OCI-LY7 (cell line): ENCODE results near the gene DENND5B. TPM values are rescaled to one million over a fixed set of nuclear protein-coding genes. Genes with fewer than 3 reads are reported as not detected.
"Not testable (repeated sequence)": the region's sequence is repeated elsewhere in the genome, so short reads cannot be mapped to it uniquely, and the experiment has no call there.

Experiments used
- BruUV-seq: library from RNA; stranded (reverse); fragments of 400-500 nt; replicated peaks from 2 replicates; lab custom pipeline; 2021; lab: Mats Ljungman, UMichigan
- CTCF ChIA-PET: fragments of 300-600 bp; sonication (Branson Sonifier 250); formaldehyde crosslinking; loops from one replicate; lab custom pipeline; 2022; ENCODE audit warnings: antibody characterized with exemption; ENCODE audit not compliant: unreplicated experiment; lab: Charles Lee
- POLR2A ChIA-PET: fragments of 300-600 bp; sonication (Branson Sonifier 250); formaldehyde crosslinking; loops from one replicate; lab custom pipeline; 2022; ENCODE audit warnings: antibody characterized with exemption; lab: Charles Lee
- DNase-seq: peaks from one replicate; pipeline ENCODE4 v3.0.0-alpha.2; 2015; ENCODE audit warnings: low spot score
- H2AFZ ChIP-seq: fragments of 200-600 bp; sonication (generic), shearing (Covaris generic); 2 replicates; pipeline ENCODE4 v1.6.1; 2014; ENCODE audit warnings: mild to moderate bottlenecking, antibody characterized with exemption, low read length, moderate library complexity
- H3K27ac ChIP-seq: fragments of 200-600 bp; sonication (generic); 2 replicates; pipeline ENCODE4 v1.5.1; 2014; ENCODE audit warnings: mixed run types, low read depth, mild to moderate bottlenecking, moderate library complexity, low read length, inconsistent platforms; ENCODE audit not compliant: poor library complexity, severe bottlenecking
- H3K36me3 ChIP-seq: fragments of 200-600 bp; sonication (generic); 2 replicates; pipeline ENCODE4 v1.6.1; 2014; ENCODE audit warnings: mild to moderate bottlenecking, antibody characterized with exemption, low read length, moderate library complexity, mixed read lengths; ENCODE audit not compliant: insufficient read depth
- H3K4me1 ChIP-seq: fragments of 200-600 bp; sonication (generic); 2 replicates; pipeline ENCODE4 v1.5.1; 2014; ENCODE audit warnings: mild to moderate bottlenecking, low read length; ENCODE audit not compliant: insufficient read depth, poor library complexity, severe bottlenecking
- H3K4me2 ChIP-seq: fragments of 200-600 bp; sonication (generic); 2 replicates; pipeline ENCODE4 v1.6.1; 2014; ENCODE audit warnings: mild to moderate bottlenecking, low read length
- H3K4me3 ChIP-seq: fragments of 200-600 bp; sonication (generic); 2 replicates; pipeline ENCODE4 v1.5.1; 2014; ENCODE audit warnings: mild to moderate bottlenecking, low read depth, low read length; ENCODE audit not compliant: poor library complexity, severe bottlenecking
- H3K79me2 ChIP-seq: fragments of 200-600 bp; sonication (generic); 2 replicates; pipeline ENCODE4 v1.6.1; 2016; ENCODE audit warnings: low read depth, mild to moderate bottlenecking, low read length, moderate library complexity, mixed read lengths; ENCODE audit not compliant: insufficient read depth
- H3K9me2 ChIP-seq: fragments of 200-600 bp; sonication (generic); 2 replicates; pipeline ENCODE4 v1.6.1; 2016; ENCODE audit warnings: mild to moderate bottlenecking, low read length, mixed read lengths; ENCODE audit not compliant: insufficient read depth
- H3K9me3 ChIP-seq: fragments of 200-600 bp; sonication (generic); 2 replicates; pipeline ENCODE4 v1.6.1; 2014; ENCODE audit warnings: mild to moderate bottlenecking, mixed run types, low read length, mixed read lengths
- H4K20me1 ChIP-seq: fragments of 200-600 bp; sonication (generic); 2 replicates; pipeline ENCODE4 v1.6.1; 2014; ENCODE audit warnings: mild to moderate bottlenecking, antibody characterized with exemption, low read length, moderate library complexity, mixed read lengths; ENCODE audit not compliant: insufficient read depth
- EZH2phosphoT487 ChIP-seq: fragments of 200-600 bp; sonication (generic); IDR thresholded peaks from 2 replicates; pipeline ENCODE4 v1.6.1; 2018; ENCODE audit warnings: low read depth, borderline replicate concordance, mild to moderate bottlenecking, mixed run types, antibody characterized with exemption, low read length, moderate library complexity, mixed read lengths
- intact Hi-C: fragments of 100-400 bp; cut with micrococcal nuclease; formaldehyde crosslinking; loops from one replicate; pipeline ENCODE4 v1.10.0; 2022; ENCODE audit not compliant: unreplicated experiment
- total RNA-seq, 2 experiments: library from RNA; depleted of rRNA in 1 of 2; stranded (reverse); fragments of >200 nt in 1 of 2; shearing (Covaris generic) in 1 of 2; gene quantifications; 2 replicates each; pipeline ENCODE4 v1.2.3, GENCODE V29; 2014 to 2022
- TF ChIP-seq, protein P1 (sequence below): fragments of 200-600 bp; sonication (generic); conservative IDR thresholded peaks from 2 replicates; pipeline ENCODE4 v1.5.1; 2014; ENCODE audit warnings: mild to moderate bottlenecking, antibody characterized with exemption, low read length, moderate library complexity, mixed read lengths

The DENND5B gene
- total RNA-seq, 2 experiments from 2014 or later: 23.1 to 38.9 TPM

- DNase-seq, H3K27ac ChIP-seq, H3K9me2 ChIP-seq, H3K9me3 ChIP-seq, H4K20me1 ChIP-seq, H3K4me2 ChIP-seq, BruUV-seq, H3K4me3 ChIP-seq, H2AFZ ChIP-seq, POLR2A ChIA-PET, H3K4me1 ChIP-seq, intact Hi-C loops, H3K36me3 ChIP-seq, CTCF ChIA-PET: not testable (repeated sequence)
- peaks cover 26% of the 10 kb centered on the region; the same call in 1 of the 2 replicates for H3K79me2 ChIP-seq
Measured at GRCh38 chr12:31550590-31550989, 40.3 kb downstream of the DENND5B start.

DNA sequence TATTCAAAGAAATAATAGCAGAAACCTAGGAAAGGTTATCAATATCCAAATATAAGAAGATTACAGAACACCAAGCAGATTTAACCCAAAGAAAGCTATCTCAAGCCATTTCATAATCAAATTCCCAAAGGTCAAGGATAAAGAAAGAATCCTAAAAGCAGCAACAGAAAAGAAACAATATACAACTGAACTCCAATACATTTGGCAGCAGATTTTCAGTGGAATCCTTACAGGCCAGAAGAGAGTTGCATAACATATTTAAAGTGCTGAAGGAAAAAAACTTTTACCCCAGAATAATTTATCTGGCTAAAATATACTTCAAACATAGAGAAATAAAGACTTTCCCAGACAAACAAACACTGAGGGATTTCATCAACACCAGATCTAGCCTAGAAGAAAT, 54.3 kb downstream of the DENND5B start:
- H3K9me3 ChIP-seq: peaks cover 27% of the 10 kb centered on the region; the same call in 1 of the 2 replicates
- H3K36me3 ChIP-seq: peaks cover 14% of the 10 kb centered on the region; the same call in 1 of the 2 replicates
- H3K27ac ChIP-seq: no peak overlapping the region
- no peak overlapping the region for H2AFZ ChIP-seq
- TF ChIP-seq, protein P1, sequence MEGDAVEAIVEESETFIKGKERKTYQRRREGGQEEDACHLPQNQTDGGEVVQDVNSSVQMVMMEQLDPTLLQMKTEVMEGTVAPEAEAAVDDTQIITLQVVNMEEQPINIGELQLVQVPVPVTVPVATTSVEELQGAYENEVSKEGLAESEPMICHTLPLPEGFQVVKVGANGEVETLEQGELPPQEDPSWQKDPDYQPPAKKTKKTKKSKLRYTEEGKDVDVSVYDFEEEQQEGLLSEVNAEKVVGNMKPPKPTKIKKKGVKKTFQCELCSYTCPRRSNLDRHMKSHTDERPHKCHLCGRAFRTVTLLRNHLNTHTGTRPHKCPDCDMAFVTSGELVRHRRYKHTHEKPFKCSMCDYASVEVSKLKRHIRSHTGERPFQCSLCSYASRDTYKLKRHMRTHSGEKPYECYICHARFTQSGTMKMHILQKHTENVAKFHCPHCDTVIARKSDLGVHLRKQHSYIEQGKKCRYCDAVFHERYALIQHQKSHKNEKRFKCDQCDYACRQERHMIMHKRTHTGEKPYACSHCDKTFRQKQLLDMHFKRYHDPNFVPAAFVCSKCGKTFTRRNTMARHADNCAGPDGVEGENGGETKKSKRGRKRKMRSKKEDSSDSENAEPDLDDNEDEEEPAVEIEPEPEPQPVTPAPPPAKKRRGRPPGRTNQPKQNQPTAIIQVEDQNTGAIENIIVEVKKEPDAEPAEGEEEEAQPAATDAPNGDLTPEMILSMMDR: no peak
- no peak for TF ChIP-seq EZH2phosphoT487
- 0 out of 2 replicates have a peak, but pooled peaks cover 3% of the 10 kb centered on the region for H4K20me1 ChIP-seq
- peaks cover 85% of the 10 kb centered on the region for H3K79me2 ChIP-seq
- no peak overlapping the region for H3K4me3 ChIP-seq
- no peaks in the 10 kb centered on the region for H3K4me1 ChIP-seq
- no peak overlapping the region for H3K4me2 ChIP-seq
- intact Hi-C loops: no loop called here
- no peaks in the 10 kb centered on the region for H3K9me2 ChIP-seq
- no peak for DNase-seq
- CTCF ChIA-PET: no interaction called here
- BruUV-seq: no TSS peak
- POLR2A ChIA-PET: interaction anchor here (0.7 kb wide), 1 partner anchor 20 kb away, joined by 5 read pairs; no protein-coding TSS in a partner anchor

DNA sequence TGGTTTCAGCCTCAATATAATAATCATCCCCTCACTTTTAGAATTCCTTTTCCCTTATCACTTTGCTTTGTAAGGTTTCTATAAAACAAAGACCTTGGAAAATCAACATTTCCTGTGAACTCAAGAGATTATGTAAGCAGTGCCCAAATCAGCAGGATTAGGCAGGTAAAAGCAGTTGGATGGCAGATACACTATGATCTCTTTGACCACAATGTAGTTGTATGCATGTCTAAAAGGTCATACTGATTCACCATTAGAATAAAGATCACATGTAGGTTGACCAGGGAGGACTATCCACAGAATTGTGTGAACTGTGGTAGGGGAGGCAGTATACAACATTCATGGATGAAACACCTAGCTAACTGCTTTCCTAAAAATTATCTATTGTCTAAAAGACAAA, 57.5 kb downstream of the DENND5B start:
- Histone ChIP-seq H3K9me2 (no peaks in the 10 kb centered on the region), H3K36me3 (no peaks in the 10 kb centered on the region; the same call in 1 of the 2 replicates), H3K4me3 (no peak overlapping the region), H3K4me1 (no peaks in the 10 kb centered on the region), H4K20me1 (peaks cover 3% of the 10 kb centered on the region; the same call in 1 of the 2 replicates), H2AFZ (no peak overlapping the region), H3K79me2 (peaks cover 91% of the 10 kb centered on the region; the same call in 1 of the 2 replicates), H3K27ac (no peak overlapping the region), H3K9me3 (peaks cover 12% of the 10 kb centered on the region; the same call in 1 of the 2 replicates), H3K4me2 (no peak overlapping the region)
- ChIA-PET CTCF (no interaction called here), POLR2A (interaction anchor here (0.8 to 1.2 kb wide), 4 partner anchors 15 to 43 kb away, joined by 3 to 8 read pairs (median 4); no protein-coding TSS in a partner anchor)
- no TSS peak for BruUV-seq
- TF ChIP-seq, protein P1: no peak
- TF ChIP-seq EZH2phosphoT487: no peak
- intact Hi-C loops: no loop called here
- no peak for DNase-seq
